DMS114 treated with DMSO at 0.1 percent for 48 hours (cell line): ENCODE measurements around the gene IQSEC1.

Experiments
- DNase-seq: peaks from one replicate; lab custom pipeline; 2025; ENCODE audit not compliant: unreplicated experiment; lab: John Stamatoyannopoulos, UW

The IQSEC1 gene

DNA sequence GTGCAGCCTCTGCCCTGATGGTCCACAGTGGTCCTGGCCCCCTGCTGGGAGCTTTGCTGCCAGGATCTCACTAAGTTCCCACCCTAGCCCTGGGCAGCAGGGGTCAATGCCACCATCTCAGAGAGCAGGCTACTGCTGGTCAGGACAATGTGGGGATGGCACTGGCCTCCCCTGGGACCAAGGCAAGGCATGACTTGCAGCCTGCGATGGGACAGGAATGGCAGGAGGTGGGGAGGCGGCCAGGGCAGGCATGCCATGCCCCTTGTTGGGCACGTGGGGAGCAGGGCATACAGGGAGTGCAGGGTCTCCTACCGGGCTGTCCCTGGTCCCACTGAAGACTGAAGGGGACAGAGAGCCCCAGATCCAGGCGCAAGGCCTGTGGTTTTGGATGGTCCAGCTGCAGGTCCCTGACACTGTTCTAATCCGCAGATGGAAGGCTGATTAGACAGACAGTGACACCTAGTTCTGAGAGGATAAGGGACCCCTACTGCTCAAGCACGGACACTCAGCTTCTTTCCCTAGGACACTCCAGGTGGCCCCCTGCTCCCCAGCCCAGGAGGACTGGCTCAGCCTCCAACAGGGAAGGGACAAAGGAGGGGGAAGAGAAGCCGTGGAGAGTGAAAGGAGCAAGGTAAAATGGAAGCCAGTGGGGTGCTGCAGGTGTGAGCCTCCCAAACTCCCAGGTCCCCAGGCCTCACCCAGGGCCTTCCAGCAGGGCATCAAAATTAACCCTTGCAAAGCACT is 162.7 kb downstream of the IQSEC1 start:
- DNase-seq: no peak

DNA sequence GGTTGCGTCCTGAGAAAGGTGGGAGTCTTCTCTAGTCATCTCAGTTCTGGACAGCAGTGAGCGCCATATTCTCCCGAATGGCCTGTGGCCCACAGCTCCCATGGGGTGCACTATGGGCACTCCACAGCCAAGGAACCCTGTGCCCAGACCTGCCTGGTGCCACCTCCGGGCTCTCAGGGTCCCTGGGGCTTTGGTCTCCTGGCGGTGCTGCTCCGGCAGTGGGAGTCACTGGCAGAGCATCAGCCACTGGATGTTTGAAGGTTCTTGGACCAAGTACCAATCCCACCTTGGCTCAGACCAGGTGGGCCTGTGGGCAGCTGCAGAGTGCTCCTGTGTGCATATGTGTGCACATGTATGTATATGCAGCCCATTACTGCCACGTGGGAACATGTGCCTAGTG is 163.5 kb downstream of the IQSEC1 start:
- no peak for DNase-seq

GRCh38 chr3:12908859-12909258 is 164.4 kb downstream of the IQSEC1 start:
- no peak for DNase-seq

- no peak for DNase-seq
Measured at GRCh38 chr3:12908136-12908730, 165.0 kb downstream of the IQSEC1 start.

- no peak for DNase-seq
Measured at GRCh38 chr3:12907729-12908128, 165.5 kb downstream of the IQSEC1 start.

- no peak for DNase-seq
Measured at GRCh38 chr3:12907296-12907695, 165.9 kb downstream of the IQSEC1 start.

- no peak for DNase-seq
Measured at GRCh38 chr3:12906916-12907290, 166.3 kb downstream of the IQSEC1 start.

GRCh38 chr3:12906141-12906915 is 166.9 kb downstream of the IQSEC1 start:
- no peak for DNase-seq

- DNase-seq: no peak
Measured at GRCh38 chr3:12905316-12906071, 167.7 kb downstream of the IQSEC1 start.

DNA sequence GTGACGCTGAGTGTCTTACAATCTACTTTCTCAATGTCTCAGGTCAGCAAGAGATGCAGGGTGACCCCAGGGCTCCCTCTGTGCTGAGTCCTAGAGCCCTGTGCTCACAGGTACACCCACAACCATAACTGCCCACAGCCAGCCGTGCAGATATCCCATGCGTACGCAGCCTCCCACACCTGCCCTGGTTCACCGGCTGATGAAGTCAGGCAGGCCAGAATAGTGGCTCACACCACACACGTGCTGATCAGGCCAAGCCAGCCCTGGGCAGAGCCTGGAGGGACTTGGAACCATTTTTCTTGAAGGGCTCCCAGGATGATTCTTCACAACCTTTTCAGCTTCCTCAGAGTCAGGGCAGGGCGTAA is 168.3 kb downstream of the IQSEC1 start:
- no peak for DNase-seq

DNA sequence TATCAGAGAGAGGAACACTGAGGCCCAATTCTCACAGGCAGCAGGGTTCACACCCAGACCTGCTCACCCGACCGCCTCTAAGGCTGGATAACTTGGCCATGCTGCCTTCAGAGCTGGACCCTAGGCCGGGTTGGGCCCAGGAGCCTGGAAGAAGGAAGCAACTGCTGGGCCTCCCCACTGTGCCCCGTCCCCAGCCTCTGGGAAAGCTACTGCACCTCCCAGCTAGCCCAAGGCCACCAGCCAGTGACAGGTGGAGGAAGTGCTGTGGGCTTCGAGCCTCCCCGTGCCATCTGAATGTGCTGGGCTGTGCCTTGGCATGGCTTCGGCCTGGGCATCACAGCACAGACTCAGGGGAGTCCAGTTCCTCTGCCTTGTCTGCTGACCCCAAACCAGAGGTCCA is 169.3 kb downstream of the IQSEC1 start:
- DNase-seq: no peak

DNA sequence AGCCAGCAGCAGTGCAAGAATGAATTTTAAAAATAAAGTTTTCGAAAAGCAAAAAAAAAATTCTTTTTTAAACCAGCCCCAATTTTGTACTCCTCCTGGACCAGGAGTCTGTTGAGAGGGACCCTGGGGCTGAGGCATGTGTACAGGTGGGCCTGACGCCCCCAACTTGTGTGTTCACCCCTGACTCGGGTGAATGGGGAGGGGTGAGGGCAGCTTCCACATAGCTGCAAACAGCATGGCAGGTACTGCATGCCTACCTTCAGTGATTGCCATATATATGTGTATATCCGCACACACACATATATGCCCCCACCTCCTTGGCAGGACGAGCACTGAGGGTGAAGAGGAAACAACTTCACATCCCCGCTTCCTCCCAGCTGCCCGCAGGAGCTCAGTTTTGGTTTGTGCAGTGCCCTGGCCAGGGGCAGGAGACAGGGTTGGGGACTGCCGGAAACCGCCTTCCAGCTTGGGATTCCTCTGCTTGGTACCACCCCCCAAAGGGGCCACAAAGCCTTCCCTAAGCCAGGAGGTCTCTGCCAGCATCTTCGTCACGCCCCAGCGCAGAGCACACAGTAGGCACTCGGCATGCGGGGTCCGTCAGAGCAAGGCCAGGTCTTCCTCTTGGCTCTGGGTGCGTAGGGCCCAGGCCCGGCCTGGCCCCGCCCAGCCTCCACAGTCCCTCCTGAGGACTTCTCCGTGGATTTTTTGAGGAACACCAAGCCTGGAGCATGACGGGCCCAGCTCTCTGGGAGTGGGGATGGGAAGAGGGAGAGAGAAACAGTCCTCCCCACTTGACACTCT is 170.0 kb downstream of the IQSEC1 start:
- DNase-seq: no peak

DNA sequence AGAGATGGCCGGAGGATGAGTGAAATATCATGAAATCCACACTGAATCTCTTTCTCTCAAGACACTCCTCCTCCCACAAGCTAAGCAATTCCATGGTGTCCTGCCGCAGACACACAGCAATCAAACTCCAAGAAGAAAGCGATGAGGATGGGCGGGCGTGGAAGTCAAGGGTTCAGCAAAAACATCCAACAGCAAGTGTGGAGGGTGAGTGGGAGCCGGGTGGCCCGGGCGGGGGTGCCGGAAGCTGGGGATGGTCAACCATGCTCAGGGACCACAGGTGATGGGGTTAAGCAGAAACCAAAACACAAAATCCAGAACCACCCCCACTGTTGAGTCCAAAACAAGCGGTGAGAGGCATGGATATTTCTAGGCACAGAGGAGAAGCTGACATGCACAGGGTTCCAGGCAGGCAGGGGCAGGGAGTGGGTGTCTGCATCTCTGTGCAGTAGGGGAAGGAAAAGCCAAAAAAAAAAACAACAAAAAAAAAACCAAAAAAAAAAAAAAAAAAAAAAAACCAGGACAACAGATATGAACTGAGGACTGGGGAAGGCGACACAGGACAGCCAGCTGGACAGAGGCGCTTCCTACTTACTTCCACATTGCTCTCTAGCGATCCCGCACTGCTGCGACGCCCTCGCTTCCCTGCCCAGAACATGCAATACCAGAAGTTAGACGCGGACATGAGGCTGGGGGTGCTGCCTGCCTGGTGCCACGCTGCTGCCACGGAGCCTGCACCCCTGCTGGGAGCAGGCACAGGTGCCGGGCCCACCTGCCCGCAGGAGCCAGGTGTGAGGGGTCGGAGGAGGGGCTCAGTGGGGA is 170.8 kb downstream of the IQSEC1 start:
- DNase-seq: no peak

GRCh38 chr3:12901623-12902045 is 171.6 kb downstream of the IQSEC1 start:
- no peak for DNase-seq

- DNase-seq: no peak
Measured at GRCh38 chr3:12900885-12901411, 172.3 kb downstream of the IQSEC1 start.

- DNase-seq: no peak
Measured at GRCh38 chr3:12898965-12899755, 174.1 kb downstream of the IQSEC1 start.

DNA sequence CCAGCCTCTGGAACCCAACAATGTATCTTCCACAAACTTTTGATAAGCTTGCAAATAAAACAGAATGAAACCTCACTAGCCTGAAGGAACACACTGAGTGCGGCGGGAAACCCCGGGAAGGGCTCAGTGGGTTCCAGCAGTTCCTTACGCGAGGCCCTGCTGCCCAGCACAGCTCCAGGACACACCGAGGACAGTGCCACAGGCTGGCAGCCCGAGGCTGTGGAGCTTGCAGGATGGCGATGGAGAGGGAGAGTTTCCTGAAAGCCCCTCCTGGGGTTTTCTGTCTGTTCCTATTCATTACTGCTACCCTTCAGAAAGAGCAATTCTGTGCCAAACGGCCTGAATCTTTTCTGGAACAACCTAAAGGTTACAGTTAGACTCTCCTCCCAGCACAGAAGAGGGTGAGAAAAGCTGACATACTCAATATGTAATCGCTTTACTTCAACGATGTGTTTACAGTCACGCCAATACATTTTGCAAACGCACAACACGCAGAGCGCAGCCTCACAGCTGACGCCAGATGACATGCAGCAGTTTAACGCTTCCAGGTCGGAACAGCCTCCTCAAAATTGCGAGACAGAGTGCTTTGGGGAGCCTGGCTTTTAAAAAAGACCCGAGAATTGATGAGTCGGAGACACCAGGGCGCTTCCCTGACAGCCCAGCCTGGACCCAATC is 174.8 kb downstream of the IQSEC1 start:
- no peak for DNase-seq
